HG02840 (cell line): ENCODE measurements around the gene FXYD5.
"Not testable (repeated sequence)": the region's sequence is repeated elsewhere in the genome, so short reads cannot be mapped to it uniquely, and the experiment has no call there.

ENCODE experiments used
- ATAC-seq: cut with Tn5 transposase; IDR thresholded peaks from one replicate; pipeline ENCODE4 v1.9.1; 2021; ENCODE audit warnings: mild to moderate bottlenecking, moderate library complexity, moderate number of reproducible peaks; ENCODE audit not compliant: unreplicated experiment, low FRiP score

Gene FXYD5

GRCh38 chr19:35136231-35136630 is 18.3 kb upstream of the FXYD5 start:
- no peak for ATAC-seq

- ATAC-seq: no peak
These were observed 17.4 kb upstream of the FXYD5 start for GRCh38 chr19:35136977-35137702.

GRCh38 chr19:35138305-35138892 is 16.1 kb upstream of the FXYD5 start, which contains the start of gene FXYD1:
Gene FXYD1 (plus strand): TSS chr19:35138824. CDS start chr19:35140080, 1,256 bp downstream.
- ATAC-seq: no peak

- no peak for ATAC-seq
These were observed 14.2 kb upstream of the FXYD5 start for GRCh38 chr19:35140207-35140961.

- ATAC-seq: no peak
These were observed 13.3 kb upstream of the FXYD5 start for GRCh38 chr19:35140962-35141836.

- no peak for ATAC-seq
These were observed 12.5 kb upstream of the FXYD5 start for GRCh38 chr19:35141837-35142605.

GRCh38 chr19:35142606-35143230 is 11.8 kb upstream of the FXYD5 start:
- ATAC-seq: no peak

- ATAC-seq: no peak
These were observed 11.3 kb upstream of the FXYD5 start, which contains the start of gene FXYD7 for GRCh38 chr19:35143231-35143715. Gene FXYD7 (plus strand): TSS chr19:35143255. CDS start chr19:35143334, 79 bp downstream.

GRCh38 chr19:35143818-35144217 is 10.7 kb upstream of the FXYD5 start:
- ATAC-seq: no peak

GRCh38 chr19:35144259-35144599 is 10.3 kb upstream of the FXYD5 start:
- ATAC-seq: no peak

- no peak for ATAC-seq
These were observed 9.7 kb upstream of the FXYD5 start for GRCh38 chr19:35144600-35145436.

GRCh38 chr19:35146746-35147459 is 7.6 kb upstream of the FXYD5 start:
- ATAC-seq: no peak

- no peak for ATAC-seq
These were observed 5.1 kb upstream of the FXYD5 start for GRCh38 chr19:35149463-35149862.

GRCh38 chr19:35150445-35150844 is 4.1 kb upstream of the FXYD5 start:
- ATAC-seq: no peak

- ATAC-seq: no peak
These were observed 3.1 kb upstream of the FXYD5 start for GRCh38 chr19:35151273-35152065.

GRCh38 chr19:35153129-35153522 is 1.4 kb upstream of the FXYD5 start:
- not testable (repeated sequence) for ATAC-seq
